ENCODE measurements around the gene RNPEPL1. TPM values are rescaled to one million over a fixed set of nuclear protein-coding genes. Genes with fewer than 3 reads are reported as not detected.

The RNPEPL1 gene
- total RNA-seq, 1 donor from 2014 or later: 70.0 TPM

GRCh38 chr2:240525802-240526201, 42.5 kb upstream of the RNPEPL1 start:
- ChIA-PET CTCF (no interaction called here), POLR2A (no interaction called here)
- ATAC-seq (ENCODE audit: low read depth) (no peak), DNase-seq (no peak)
- H3K27me3 Mint-ChIP-seq: no peaks in the 10 kb centered on the region
- intact Hi-C loops (cut with micrococcal nuclease): no loop called here
- H3K27ac Mint-ChIP-seq: no peak overlapping the region
- no peak overlapping the region for H3K4me3 Mint-ChIP-seq
- no peaks in the 10 kb centered on the region for H3K4me1 Mint-ChIP-seq
- H3K36me3 Mint-ChIP-seq (ENCODE audit: low read depth): peaks cover 76% of the 10 kb centered on the region
- H3K9me3 Mint-ChIP-seq: peaks cover 11% of the 10 kb centered on the region
- no peak for TF ChIP-seq CTCF (IDR thresholded peaks at IDR 0.05)

- DNase-seq (no peak), ATAC-seq (ENCODE audit: low read depth) (no peak)
- Mint-ChIP-seq H3K27me3 (no peaks in the 10 kb centered on the region), H3K27ac (no peak overlapping the region), H3K36me3 (ENCODE audit: low read depth) (peaks cover 81% of the 10 kb centered on the region), H3K4me3 (no peak overlapping the region), H3K9me3 (peaks cover 18% of the 10 kb centered on the region), H3K4me1 (no peaks in the 10 kb centered on the region)
- TF ChIP-seq CTCF (IDR thresholded peaks at IDR 0.05): no peak
- intact Hi-C loops (cut with micrococcal nuclease): no loop called here
- CTCF ChIA-PET: no interaction called here
- POLR2A ChIA-PET: no interaction called here
These were observed 41.8 kb upstream of the RNPEPL1 start for GRCh38 chr2:240526521-240526920.

DNA sequence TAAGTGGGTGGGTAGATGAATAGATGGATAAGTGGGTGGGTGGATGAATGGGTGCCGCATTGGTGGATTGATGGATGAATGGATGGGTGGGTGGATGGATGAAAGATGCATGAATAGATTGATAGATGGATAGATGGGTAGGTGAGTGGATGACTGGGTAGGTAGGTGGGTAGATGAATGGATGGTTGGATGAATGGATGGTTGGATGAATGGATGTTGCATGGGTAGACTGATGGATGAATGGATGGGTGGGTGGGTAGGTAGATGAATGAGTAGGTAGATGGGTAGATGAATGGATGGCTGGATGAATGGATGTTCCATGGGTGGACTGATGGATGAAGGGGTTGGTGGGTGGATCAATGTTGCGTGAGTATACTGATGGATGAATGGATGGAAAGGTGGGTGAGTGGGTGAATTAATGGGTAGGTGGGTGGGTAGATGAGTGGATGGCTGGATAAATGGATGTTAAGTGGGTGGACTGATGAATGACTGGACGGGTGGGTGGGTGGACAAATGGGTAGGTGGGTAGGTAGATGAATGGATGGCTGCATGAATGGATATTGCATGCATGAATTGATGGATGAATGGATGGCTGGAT, 41.0 kb upstream of the RNPEPL1 start:
- intact Hi-C loops (cut with micrococcal nuclease): no loop called here
- no peaks in the 10 kb centered on the region for H3K27me3 Mint-ChIP-seq
- H3K4me1 Mint-ChIP-seq: no peaks in the 10 kb centered on the region
- H3K36me3 Mint-ChIP-seq (ENCODE audit: low read depth): peaks cover 83% of the 10 kb centered on the region
- TF ChIP-seq CTCF (IDR thresholded peaks at IDR 0.05): no peak
- no peak overlapping the region for H3K27ac Mint-ChIP-seq
- peaks cover 22% of the 10 kb centered on the region for H3K9me3 Mint-ChIP-seq
- no peak overlapping the region for H3K4me3 Mint-ChIP-seq
- no peak for DNase-seq
- ATAC-seq (ENCODE audit: low read depth): no peak
- POLR2A ChIA-PET: no interaction called here
- CTCF ChIA-PET: no interaction called here

DNA sequence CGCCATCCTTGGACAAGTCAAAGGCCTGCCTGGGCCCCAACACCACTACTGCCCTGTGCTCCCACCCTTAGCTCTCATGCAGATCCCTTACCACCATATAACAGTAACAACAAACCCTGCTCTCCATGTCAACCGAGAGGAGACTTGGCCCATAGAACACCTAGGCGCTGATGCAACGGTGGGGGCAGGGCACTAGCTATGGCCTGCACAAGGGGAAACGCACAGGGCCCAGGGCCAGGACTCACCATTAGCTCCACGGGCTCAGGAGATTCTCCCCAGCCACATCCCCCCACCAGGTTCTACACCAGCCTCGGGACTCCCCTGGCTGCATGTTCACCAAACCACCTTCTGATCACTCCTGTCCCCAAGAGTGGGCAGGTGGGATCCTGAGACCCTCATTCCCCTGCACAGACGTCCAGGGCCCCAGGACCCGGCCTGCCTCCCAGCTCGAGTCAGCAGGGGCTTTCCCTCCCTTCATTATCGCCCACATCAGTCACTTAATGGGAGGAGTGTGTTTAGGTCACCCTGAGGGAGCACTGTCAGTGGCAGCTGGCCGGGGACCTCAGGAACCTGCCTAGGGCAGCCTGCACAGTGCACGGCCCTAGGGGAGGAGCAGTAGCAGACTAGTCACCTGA, 39.8 kb upstream of the RNPEPL1 start:
- Mint-ChIP-seq H3K27ac (no peak overlapping the region), H3K36me3 (ENCODE audit: low read depth) (peaks cover 83% of the 10 kb centered on the region), H3K4me3 (no peak overlapping the region), H3K4me1 (no peaks in the 10 kb centered on the region), H3K27me3 (no peaks in the 10 kb centered on the region), H3K9me3 (peaks cover 27% of the 10 kb centered on the region)
- no peak for DNase-seq
- ChIA-PET POLR2A (no interaction called here), CTCF (interaction anchor here (0.7 kb wide), 1 partner anchor 59 kb away, joined by 3 read pairs; no protein-coding TSS in a partner anchor)
- intact Hi-C loops (cut with micrococcal nuclease): no loop called here
- no peak for ATAC-seq (ENCODE audit: low read depth)
- TF ChIP-seq CTCF (IDR thresholded peaks at IDR 0.05): no peak

GRCh38 chr2:240529344-240529999, 38.8 kb upstream of the RNPEPL1 start:
- peaks cover 29% of the 10 kb centered on the region for H3K9me3 Mint-ChIP-seq
- POLR2A ChIA-PET: no interaction called here
- intact Hi-C loops (cut with micrococcal nuclease): no loop called here
- no peak overlapping the region for H3K27ac Mint-ChIP-seq
- no peaks in the 10 kb centered on the region for H3K27me3 Mint-ChIP-seq
- no peak for TF ChIP-seq CTCF (IDR thresholded peaks at IDR 0.05)
- CTCF ChIA-PET: no interaction called here
- H3K4me3 Mint-ChIP-seq: no peak overlapping the region
- no peak for DNase-seq
- no peak for ATAC-seq (ENCODE audit: low read depth)
- H3K4me1 Mint-ChIP-seq: no peaks in the 10 kb centered on the region
- peaks cover 80% of the 10 kb centered on the region for H3K36me3 Mint-ChIP-seq (ENCODE audit: low read depth)

Measured in activated B cell treated with CpG ODN at 0.5 μM for 24 hours (primary cell).